ENCODE measurements around the gene TUT4.

DNA sequence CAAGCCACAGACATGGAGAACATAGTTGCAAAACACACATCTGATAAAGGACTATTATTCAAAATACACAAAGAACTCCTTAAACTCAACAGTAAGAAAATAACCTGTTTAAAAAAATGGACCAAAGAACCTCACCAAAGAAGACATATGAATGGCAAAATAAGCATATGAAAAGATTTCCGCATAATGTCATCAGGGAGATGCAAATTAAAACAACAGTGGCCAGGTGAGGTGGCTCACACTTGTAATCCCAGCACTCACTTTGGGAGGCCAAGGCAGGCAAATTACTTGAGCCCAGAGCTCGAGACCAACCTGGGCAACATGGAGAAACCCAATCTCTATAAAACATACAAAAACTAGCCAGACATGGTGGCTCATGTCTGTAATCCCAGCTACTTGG is 98.1 kb downstream of the TUT4 start:
- TF ChIP-seq POLR2AphosphoS5 (IDR thresholded peaks at IDR 0.05; ENCODE audit: low read depth, low read length) (no peak), POLR2A (IDR thresholded peaks at IDR 0.05; ENCODE audit: low read depth, low read length) (no peak), TAF1 (IDR thresholded peaks at IDR 0.05; ENCODE audit: borderline replicate concordance, low read depth, low read length) (no peak)

Data from GM12892 (cell line).